ENCODE results near the gene PAOX. TPM values are rescaled to one million over a fixed set of nuclear protein-coding genes. Genes with fewer than 3 reads are reported as not detected.

Gene PAOX
- polyA plus RNA-seq, 6 donors from 2014 or later = 45.3 to 63.2 (median 53.5) TPM

- Mint-ChIP-seq H3K27ac (no peak overlapping the region), H3K27me3 (peaks cover 5 to 9% (median 8%) of the 10 kb centered on the region in 3 donors), H3K9me3 (no peaks in the 10 kb centered on the region), H3K4me1 (peaks cover 10 to 17% (median 12%) of the 10 kb centered on the region in 3 donors), H3K36me3 (no peaks in the 10 kb centered on the region), H3K4me3 (no peak overlapping the region)
- no peak for ATAC-seq (ENCODE audit: low read depth in 2 of 2)
- no peak for DNase-seq
Measured at GRCh38 chr10:133353202-133353959, 25.7 kb upstream of the PAOX start.

GRCh38 chr10:133353988-133354605 is 25.0 kb upstream of the PAOX start:
- Mint-ChIP-seq H3K4me1 (peaks cover 8 to 14% (median 9%) of the 10 kb centered on the region in 3 donors), H3K36me3 (no peaks in the 10 kb centered on the region), H3K27ac (no peak overlapping the region), H3K4me3 (no peak overlapping the region), H3K27me3 (peaks cover 3 to 5% (median 4%) of the 10 kb centered on the region in 3 donors), H3K9me3 (no peaks in the 10 kb centered on the region)
- no peak for ATAC-seq (ENCODE audit: low read depth in 2 of 2)
- DNase-seq = no peak

DNA sequence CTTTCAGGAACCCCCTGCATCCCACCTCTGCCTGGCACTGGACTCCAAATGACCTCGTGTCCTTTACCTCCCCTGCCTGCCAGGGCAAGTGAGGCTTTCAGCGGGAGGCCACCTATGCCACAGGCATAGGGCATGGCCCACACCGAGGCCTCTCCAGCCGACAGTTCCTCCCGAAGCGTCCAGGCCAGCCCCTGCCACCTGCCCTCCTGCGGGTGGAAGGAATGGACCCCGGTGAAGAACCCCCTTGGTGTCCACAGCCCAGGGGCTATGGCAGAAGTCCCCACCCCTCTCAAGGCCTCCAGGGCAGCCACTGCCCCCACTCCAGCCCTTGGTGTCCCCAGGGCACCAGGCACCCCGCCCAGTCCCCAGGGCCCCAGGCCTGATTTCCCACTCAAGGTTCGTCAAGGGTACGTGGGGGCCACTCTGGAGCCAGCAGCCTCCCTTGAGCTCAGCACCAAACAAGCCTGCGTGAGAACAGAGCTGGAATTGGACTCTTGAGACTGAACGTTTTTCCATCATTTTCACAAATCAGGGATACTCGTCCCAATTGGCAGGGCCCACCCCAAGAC is 24.3 kb upstream of the PAOX start:
- no peak overlapping the region for H3K4me3 Mint-ChIP-seq
- ATAC-seq (ENCODE audit: low read depth in 2 of 2) = no peak
- no peaks in the 10 kb centered on the region for H3K27me3 Mint-ChIP-seq
- H3K27ac Mint-ChIP-seq = no peak overlapping the region
- H3K9me3 Mint-ChIP-seq = no peaks in the 10 kb centered on the region
- H3K36me3 Mint-ChIP-seq = no peaks in the 10 kb centered on the region
- DNase-seq = no peak
- peaks cover 5 to 9% (median 7%) of the 10 kb centered on the region in 3 donors for H3K4me1 Mint-ChIP-seq

GRCh38 chr10:133355266-133355665 is 23.8 kb upstream of the PAOX start:
- DNase-seq = no peak
- H3K36me3 Mint-ChIP-seq = no peaks in the 10 kb centered on the region
- H3K27me3 Mint-ChIP-seq = no peaks in the 10 kb centered on the region
- peaks cover 9 to 12% (median 11%) of the 10 kb centered on the region in 3 donors for H3K4me1 Mint-ChIP-seq
- no peak for ATAC-seq (ENCODE audit: low read depth in 2 of 2)
- H3K9me3 Mint-ChIP-seq = no peaks in the 10 kb centered on the region
- H3K4me3 Mint-ChIP-seq = no peak overlapping the region
- H3K27ac Mint-ChIP-seq = peak overlapping the region in 1 of 6 donors; percentile 12

GRCh38 chr10:133355991-133356390 is 23.1 kb upstream of the PAOX start:
- DNase-seq (no peak), ATAC-seq (ENCODE audit: low read depth in 2 of 2) (no peak)
- H3K27me3 Mint-ChIP-seq = no peaks in the 10 kb centered on the region
- H3K9me3 Mint-ChIP-seq = no peaks in the 10 kb centered on the region
- peak overlapping the region; percentile 25 to 82 (median 60) for H3K4me3 Mint-ChIP-seq
- no peaks in the 10 kb centered on the region for H3K36me3 Mint-ChIP-seq
- peaks cover 12 to 18% (median 18%) of the 10 kb centered on the region in 3 donors for H3K4me1 Mint-ChIP-seq
- peak overlapping the region in 1 of 6 donors; percentile 83 for H3K27ac Mint-ChIP-seq

GRCh38 chr10:133356549-133357284 is 22.3 kb upstream of the PAOX start:
- Mint-ChIP-seq H3K4me1 (peaks cover 19 to 26% (median 26%) of the 10 kb centered on the region in 3 donors), H3K27ac (peak overlapping the region in 1 of 6 donors; percentile 85), H3K36me3 (no peaks in the 10 kb centered on the region), H3K27me3 (no peaks in the 10 kb centered on the region), H3K4me3 (peak overlapping the region; percentile 62 to 88 (median 80)), H3K9me3 (no peaks in the 10 kb centered on the region)
- no peak for DNase-seq
- no peak for ATAC-seq (ENCODE audit: low read depth in 2 of 2)

DNA sequence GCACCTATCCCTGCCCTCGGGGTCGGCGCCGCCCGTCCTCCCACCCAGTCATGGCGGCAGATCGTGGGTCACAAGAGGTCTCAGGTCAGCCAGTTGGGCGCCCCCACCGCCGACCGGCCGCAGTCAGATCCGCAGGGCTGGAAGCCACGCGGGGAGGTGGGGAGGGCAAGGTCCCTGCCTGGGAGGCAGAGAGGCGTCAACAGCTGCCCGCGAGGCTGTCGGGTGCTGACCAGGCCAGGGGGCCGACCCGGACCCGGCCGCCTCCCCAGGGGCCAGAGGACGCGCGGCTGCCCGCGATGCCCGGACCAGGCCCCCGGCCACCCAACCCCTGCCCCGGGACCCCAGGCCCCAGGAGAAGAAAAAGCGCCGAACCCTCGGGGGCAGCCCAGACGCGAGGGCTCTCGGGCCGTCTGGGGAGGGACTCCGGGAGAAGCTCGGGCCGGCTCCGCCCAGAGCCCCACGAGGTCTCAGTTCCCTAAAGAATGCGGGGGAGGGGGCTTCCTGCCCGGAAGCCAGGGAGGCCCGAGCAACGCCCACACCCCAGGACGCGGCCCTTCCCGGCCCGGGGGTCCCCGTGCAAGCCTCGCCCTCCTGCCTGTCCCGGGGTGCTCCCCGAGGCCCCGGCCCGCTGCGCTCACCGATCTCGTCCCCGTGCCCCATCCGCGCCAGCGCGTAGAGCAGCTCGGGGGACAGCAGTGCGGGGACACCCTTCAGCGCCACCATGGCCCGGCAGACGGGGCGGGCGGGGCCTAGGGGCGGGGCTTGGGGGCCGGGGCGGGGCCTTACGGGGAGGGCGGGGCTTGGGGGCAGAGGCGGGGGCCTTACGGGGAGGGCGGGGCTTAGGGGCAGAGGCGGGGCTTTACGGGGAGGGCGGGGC is 21.5 kb upstream of the PAOX start, which contains the start of gene FUOM:
Gene FUOM (minus strand): TSS at position 735 of the 877 bp plus-strand sequence. CDS start 12 bp downstream, at position 723.
- H3K36me3 Mint-ChIP-seq = no peaks in the 10 kb centered on the region
- H3K9me3 Mint-ChIP-seq = no peaks in the 10 kb centered on the region
- H3K27ac Mint-ChIP-seq = peak within 1 kb of the TSS in 2 of 6 donors; percentile 85 to 92
- ATAC-seq (ENCODE audit: low read depth in 2 of 2) (peak; percentile 86 to 88), DNase-seq (peak; percentile 81)
- peaks cover 24 to 34% (median 32%) of the 10 kb centered on the region in 3 donors for H3K4me1 Mint-ChIP-seq
- no peaks in the 10 kb centered on the region for H3K27me3 Mint-ChIP-seq
- H3K4me3 Mint-ChIP-seq = peak within 1 kb of the TSS; percentile 62 to 88 (median 80)

- no peak overlapping the region for H3K27ac Mint-ChIP-seq
- H3K27me3 Mint-ChIP-seq = no peaks in the 10 kb centered on the region
- H3K4me1 Mint-ChIP-seq = peaks cover 24 to 34% (median 32%) of the 10 kb centered on the region in 3 donors
- H3K4me3 Mint-ChIP-seq = peak overlapping the region in 5 of 8 donors; percentile 30 to 72 (median 62)
- H3K9me3 Mint-ChIP-seq = no peaks in the 10 kb centered on the region
- ATAC-seq (ENCODE audit: low read depth in 2 of 2) = no peak
- no peak for DNase-seq
- H3K36me3 Mint-ChIP-seq = no peaks in the 10 kb centered on the region
Measured at GRCh38 chr10:133358162-133358924, 20.7 kb upstream of the PAOX start.

DNA sequence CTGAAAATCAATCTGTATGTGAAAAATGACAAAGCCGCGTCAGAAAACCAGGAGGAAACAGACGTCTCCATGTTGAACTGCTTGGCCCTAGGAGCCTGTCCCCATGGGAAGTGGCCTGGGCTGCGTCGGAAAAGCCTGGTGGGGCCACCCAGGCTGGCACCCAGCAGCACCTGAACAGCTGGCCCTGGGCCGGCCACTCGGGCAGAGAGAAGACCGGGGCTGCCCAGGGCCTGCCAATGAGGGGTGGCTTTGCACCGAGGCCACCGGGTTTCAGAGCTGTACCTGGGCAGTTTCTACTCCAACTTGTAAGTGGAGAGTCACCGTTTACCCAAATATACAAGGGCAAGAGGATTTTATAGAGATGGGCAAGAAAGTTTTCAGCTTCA is 20.1 kb upstream of the PAOX start:
- ATAC-seq (ENCODE audit: low read depth in 2 of 2) (no peak), DNase-seq (no peak)
- Mint-ChIP-seq H3K4me3 (peak overlapping the region in 3 of 8 donors; percentile 30 to 67 (median 37)), H3K27ac (no peak overlapping the region), H3K9me3 (no peaks in the 10 kb centered on the region), H3K4me1 (peaks cover 24 to 34% (median 32%) of the 10 kb centered on the region in 3 donors), H3K27me3 (no peaks in the 10 kb centered on the region), H3K36me3 (no peaks in the 10 kb centered on the region)

GRCh38 chr10:133359554-133359971 is 19.5 kb upstream of the PAOX start:
- H3K4me1 Mint-ChIP-seq = peaks cover 24 to 34% (median 32%) of the 10 kb centered on the region in 3 donors
- H3K4me3 Mint-ChIP-seq = no peak overlapping the region
- no peaks in the 10 kb centered on the region for H3K9me3 Mint-ChIP-seq
- H3K27ac Mint-ChIP-seq = peak overlapping the region in 3 of 6 donors; percentile 30 to 42 (median 34)
- no peaks in the 10 kb centered on the region for H3K27me3 Mint-ChIP-seq
- DNase-seq (no peak), ATAC-seq (ENCODE audit: low read depth in 2 of 2) (no peak)
- peaks cover 1 to 2% of the 10 kb centered on the region in 2 donors for H3K36me3 Mint-ChIP-seq

GRCh38 chr10:133359972-133360610 is 19.0 kb upstream of the PAOX start:
- Mint-ChIP-seq H3K9me3 (no peaks in the 10 kb centered on the region), H3K4me1 (peaks cover 24 to 34% (median 32%) of the 10 kb centered on the region in 3 donors), H3K4me3 (peak overlapping the region in 3 of 8 donors; percentile 15 to 41 (median 16)), H3K27me3 (no peaks in the 10 kb centered on the region), H3K27ac (peak overlapping the region in 4 of 6 donors; percentile 30 to 91 (median 38)), H3K36me3 (peaks cover 4 to 7% of the 10 kb centered on the region in 2 donors)
- ATAC-seq (ENCODE audit: low read depth in 2 of 2) = no peak
- no peak for DNase-seq

Data from naive B cell (primary cell).